Measurements from ENCODE around the gene AP2B1.

The AP2B1 gene

DNA sequence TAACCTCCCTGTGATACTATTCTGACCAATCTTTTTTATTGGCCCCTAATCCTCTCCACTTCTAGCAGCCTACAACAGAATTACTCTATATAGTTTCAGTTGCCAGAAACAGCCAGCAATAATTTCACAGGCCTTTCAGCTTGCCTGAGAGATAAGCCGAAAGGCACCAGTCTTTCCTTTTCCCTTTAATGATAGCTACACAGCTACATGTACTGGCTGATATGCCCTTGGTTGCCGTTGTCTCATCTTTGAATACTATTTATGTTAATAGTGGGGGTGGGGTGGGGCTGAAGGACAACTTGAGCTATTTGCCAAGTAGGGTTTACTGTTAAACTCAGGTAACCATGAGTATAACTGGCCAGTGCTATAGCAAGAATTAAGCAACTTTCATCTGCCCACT, 108.5 kb downstream of the AP2B1 start:
- TF ChIP-seq TCF12 (IDR thresholded peaks at IDR 0.05; ENCODE audit: low read depth) (no peak), NFIC (IDR thresholded peaks at IDR 0.05) (no peak), TEAD4 (IDR thresholded peaks at IDR 0.05) (no peak), CEBPB (IDR thresholded peaks at IDR 0.05) (no peak), USF1 (IDR thresholded peaks at IDR 0.05) (no peak), RAD21 (IDR thresholded peaks at IDR 0.05; ENCODE audit: low read depth) (no peak), CREB1 (IDR thresholded peaks at IDR 0.05; ENCODE audit: low read depth) (no peak), ZBTB7A (IDR thresholded peaks at IDR 0.05; ENCODE audit: low read depth) (no peak), EP300 (IDR thresholded peaks at IDR 0.05; ENCODE audit: borderline replicate concordance) (no peak), YY1 (IDR thresholded peaks at IDR 0.05; ENCODE audit: low read depth) (no peak), REST (IDR thresholded peaks at IDR 0.05; ENCODE audit: low read depth) (no peak), FOXM1 (IDR thresholded peaks at IDR 0.05; ENCODE audit: borderline replicate concordance, low read depth) (no peak), MAX (IDR thresholded peaks at IDR 0.05) (no peak), EGR1 (IDR thresholded peaks at IDR 0.05) (no peak), TAF1 (IDR thresholded peaks at IDR 0.05; ENCODE audit: low read depth) (no peak)

- TF ChIP-seq REST (IDR thresholded peaks at IDR 0.05; ENCODE audit: low read depth) = no peak
- no peak for TF ChIP-seq RAD21 (IDR thresholded peaks at IDR 0.05; ENCODE audit: low read depth)
- TF ChIP-seq EGR1 (IDR thresholded peaks at IDR 0.05) = no peak
- TF ChIP-seq CEBPB (IDR thresholded peaks at IDR 0.05) = no peak
- no peak for TF ChIP-seq EP300 (IDR thresholded peaks at IDR 0.05; ENCODE audit: borderline replicate concordance)
- no peak for TF ChIP-seq YY1 (IDR thresholded peaks at IDR 0.05; ENCODE audit: low read depth)
- no peak for TF ChIP-seq NFIC (IDR thresholded peaks at IDR 0.05)
- no peak for TF ChIP-seq MAX (IDR thresholded peaks at IDR 0.05)
- no peak for TF ChIP-seq TCF12 (IDR thresholded peaks at IDR 0.05; ENCODE audit: low read depth)
- TF ChIP-seq FOXM1 (IDR thresholded peaks at IDR 0.05; ENCODE audit: borderline replicate concordance, low read depth) = no peak
- TF ChIP-seq USF1 (IDR thresholded peaks at IDR 0.05) = no peak
- TF ChIP-seq TEAD4 (IDR thresholded peaks at IDR 0.05) = no peak
- no peak for TF ChIP-seq TAF1 (IDR thresholded peaks at IDR 0.05; ENCODE audit: low read depth)
- no peak for TF ChIP-seq ZBTB7A (IDR thresholded peaks at IDR 0.05; ENCODE audit: low read depth)
- TF ChIP-seq CREB1 (IDR thresholded peaks at IDR 0.05; ENCODE audit: low read depth) = no peak
Observed at GRCh38 chr17:35698800-35699199, 111.7 kb downstream of the AP2B1 start.

- TF ChIP-seq FOXM1 (IDR thresholded peaks at IDR 0.05; ENCODE audit: borderline replicate concordance, low read depth) = no peak
- no peak for TF ChIP-seq REST (IDR thresholded peaks at IDR 0.05; ENCODE audit: low read depth)
- no peak for TF ChIP-seq USF1 (IDR thresholded peaks at IDR 0.05)
- TF ChIP-seq TAF1 (IDR thresholded peaks at IDR 0.05; ENCODE audit: low read depth) = no peak
- TF ChIP-seq EP300 (IDR thresholded peaks at IDR 0.05; ENCODE audit: borderline replicate concordance) = no peak
- TF ChIP-seq TCF12 (IDR thresholded peaks at IDR 0.05; ENCODE audit: low read depth) = no peak
- TF ChIP-seq CREB1 (IDR thresholded peaks at IDR 0.05; ENCODE audit: low read depth) = no peak
Observed at GRCh38 chr17:35700150-35700549, 113.0 kb downstream of the AP2B1 start.

DNA sequence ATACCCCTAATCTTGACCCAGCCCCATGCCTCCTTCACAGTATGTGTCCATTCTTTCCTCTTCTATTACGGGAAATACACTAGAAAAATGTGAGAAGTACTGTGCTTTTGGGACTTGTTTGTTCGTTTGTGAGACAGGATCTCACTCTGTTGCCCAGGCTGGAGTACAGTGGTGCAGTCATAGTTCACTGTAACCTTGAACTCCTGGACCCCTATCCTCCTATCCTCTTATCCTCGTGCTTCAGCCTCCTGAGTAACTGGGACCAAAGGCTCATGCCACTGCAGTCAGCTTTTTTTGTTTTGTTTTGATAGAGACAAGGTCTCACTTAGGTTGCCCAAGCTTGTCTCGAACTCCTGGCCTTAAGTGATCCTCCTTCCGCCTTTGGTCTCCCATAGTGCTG, 114.4 kb downstream of the AP2B1 start:
- TF ChIP-seq ZBTB7A (IDR thresholded peaks at IDR 0.05; ENCODE audit: low read depth) = no peak
- no peak for TF ChIP-seq EP300 (IDR thresholded peaks at IDR 0.05; ENCODE audit: borderline replicate concordance)

All from Ishikawa (cell line).